ENCODE measurements around the gene OSBPL7.

The OSBPL7 gene

DNA sequence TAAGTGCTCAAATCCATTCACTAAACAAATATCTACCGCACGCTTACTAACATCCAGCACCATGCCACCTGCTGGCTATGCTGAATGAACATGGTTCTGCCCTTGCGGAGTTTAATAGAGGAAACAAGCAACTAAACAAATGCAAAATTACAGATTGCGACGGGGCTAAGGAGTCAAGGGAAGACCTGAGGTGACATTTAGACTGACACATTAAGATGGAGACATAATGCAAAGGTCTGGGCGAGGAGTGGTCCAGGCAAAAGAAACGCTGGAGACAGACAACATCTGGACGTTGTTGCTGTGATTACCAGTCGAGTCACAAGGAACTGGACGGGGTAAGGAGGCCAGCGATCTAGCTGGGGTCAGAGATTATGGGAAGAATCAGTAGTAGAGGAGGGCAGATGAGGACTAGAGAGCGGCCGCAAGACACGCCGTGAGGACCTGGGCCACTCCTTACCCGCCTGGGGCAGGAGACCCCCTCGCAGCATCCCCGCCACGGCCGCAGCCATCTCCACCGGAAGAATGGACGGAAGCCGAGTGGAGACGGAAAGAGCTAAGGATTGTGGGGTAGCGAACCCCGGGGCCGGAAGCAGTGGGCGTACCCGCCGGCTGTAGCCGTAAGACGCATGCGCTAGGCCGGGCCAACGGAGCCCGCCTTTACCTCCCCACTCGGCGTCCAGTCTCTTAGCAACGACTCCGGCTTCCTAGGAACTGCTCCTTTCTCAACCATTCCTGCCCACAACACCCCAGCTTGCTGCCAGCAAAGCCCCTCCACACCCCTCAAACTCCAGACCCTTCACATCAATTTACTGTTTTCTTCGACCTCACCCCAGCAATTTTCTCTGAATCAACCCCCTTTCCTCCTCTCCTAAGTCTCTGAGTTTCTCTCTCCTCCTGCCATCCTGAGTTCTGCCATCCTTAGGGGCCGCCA, 9.7 kb upstream of the OSBPL7 start, which contains the start of the genes LRRC46 and MRPL10 (continued):
- TF ChIP-seq, protein P1, sequence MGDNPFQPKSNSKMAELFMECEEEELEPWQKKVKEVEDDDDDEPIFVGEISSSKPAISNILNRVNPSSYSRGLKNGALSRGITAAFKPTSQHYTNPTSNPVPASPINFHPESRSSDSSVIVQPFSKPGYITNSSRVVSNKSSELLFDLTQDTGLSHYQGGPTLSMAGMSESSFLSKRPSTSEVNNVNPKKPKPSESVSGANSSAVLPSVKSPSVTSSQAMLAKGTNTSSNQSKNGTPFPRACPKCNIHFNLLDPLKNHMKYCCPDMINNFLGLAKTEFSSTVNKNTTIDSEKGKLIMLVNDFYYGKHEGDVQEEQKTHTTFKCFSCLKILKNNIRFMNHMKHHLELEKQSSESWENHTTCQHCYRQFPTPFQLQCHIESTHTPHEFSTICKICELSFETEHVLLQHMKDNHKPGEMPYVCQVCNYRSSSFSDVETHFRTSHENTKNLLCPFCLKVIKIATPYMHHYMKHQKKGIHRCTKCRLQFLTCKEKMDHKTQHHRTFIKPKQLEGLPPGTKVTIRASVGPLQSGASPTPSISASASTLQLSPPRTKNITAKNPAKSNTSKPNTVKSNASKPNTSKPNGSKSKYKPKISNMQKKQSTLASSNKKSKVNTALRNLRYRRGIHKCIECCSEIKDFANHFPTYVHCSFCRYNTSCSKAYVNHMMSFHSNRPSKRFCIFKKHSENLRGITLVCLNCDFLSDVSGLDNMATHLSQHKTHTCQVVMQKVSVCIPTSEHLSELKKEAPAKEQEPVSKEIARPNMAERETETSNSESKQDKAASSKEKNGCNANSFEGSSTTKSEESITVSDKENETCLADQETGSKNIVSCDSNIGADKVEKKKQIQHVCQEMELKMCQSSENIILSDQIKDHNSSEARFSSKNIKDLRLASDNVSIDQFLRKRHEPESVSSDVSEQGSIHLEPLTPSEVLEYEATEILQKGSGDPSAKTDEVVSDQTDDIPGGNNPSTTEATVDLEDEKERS (tag by site-specific recombination; IDR thresholded peaks at IDR 0.05) = no peak
- TF ChIP-seq, protein P2, sequence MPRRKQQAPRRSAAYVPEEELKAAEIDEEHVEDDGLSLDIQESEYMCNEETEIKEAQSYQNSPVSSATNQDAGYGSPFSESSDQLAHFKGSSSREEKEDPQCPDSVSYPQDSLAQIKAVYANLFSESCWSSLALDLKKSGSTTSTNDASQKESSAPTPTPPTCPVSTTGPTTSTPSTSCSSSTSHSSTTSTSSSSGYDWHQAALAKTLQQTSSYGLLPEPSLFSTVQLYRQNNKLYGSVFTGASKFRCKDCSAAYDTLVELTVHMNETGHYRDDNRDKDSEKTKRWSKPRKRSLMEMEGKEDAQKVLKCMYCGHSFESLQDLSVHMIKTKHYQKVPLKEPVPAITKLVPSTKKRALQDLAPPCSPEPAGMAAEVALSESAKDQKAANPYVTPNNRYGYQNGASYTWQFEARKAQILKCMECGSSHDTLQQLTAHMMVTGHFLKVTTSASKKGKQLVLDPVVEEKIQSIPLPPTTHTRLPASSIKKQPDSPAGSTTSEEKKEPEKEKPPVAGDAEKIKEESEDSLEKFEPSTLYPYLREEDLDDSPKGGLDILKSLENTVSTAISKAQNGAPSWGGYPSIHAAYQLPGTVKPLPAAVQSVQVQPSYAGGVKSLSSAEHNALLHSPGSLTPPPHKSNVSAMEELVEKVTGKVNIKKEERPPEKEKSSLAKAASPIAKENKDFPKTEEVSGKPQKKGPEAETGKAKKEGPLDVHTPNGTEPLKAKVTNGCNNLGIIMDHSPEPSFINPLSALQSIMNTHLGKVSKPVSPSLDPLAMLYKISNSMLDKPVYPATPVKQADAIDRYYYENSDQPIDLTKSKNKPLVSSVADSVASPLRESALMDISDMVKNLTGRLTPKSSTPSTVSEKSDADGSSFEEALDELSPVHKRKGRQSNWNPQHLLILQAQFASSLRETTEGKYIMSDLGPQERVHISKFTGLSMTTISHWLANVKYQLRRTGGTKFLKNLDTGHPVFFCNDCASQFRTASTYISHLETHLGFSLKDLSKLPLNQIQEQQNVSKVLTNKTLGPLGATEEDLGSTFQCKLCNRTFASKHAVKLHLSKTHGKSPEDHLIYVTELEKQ (tag by site-specific recombination; IDR thresholded peaks at IDR 0.05; ENCODE audit: borderline replicate concordance) = no peak
- TF ChIP-seq TCF7L2 (IDR thresholded peaks at IDR 0.05; ENCODE audit: borderline replicate concordance, low read depth, low read length) (no peak), KLF7 (tag by site-specific recombination; IDR thresholded peaks at IDR 0.05; ENCODE audit: borderline replicate concordance) (no peak), GFI1B (tag by site-specific recombination; IDR thresholded peaks at IDR 0.05) (no peak), ZNF791 (tag by site-specific recombination; IDR thresholded peaks at IDR 0.05) (no peak)

DNA sequence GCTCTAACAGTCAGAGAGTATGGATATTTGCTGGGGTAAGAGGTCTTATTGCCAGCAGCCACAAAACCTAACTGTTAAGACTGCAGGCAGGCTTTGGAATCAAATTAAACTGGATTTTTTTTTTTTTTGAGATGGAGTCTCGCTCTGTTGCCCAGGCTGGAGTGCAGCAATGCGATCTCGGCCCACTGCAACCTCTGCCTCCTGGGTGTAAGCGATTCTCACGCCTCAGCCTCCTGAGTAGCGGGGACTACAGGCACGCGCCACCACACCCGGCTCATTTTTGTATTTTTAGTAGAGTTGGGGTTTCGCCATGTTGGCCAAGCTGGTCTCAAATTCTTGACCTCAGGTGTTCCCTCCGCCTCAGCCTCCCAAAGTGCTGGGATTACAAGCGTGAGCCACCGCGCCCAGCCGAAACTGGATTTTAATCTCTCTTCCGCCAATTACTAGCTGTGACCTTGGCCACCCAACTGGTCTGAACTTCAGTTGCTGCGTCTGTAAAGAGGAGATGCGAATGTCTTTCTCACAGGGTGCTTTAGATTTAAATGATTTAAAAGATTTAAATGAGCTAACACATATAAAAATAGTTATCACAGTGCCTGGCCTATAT, 8.9 kb upstream of the OSBPL7 start:
- Histone ChIP-seq H3K9me3 (ENCODE audit: control insufficient read depth, insufficient read depth, low read depth, low read length) (no peaks in the 10 kb centered on the region), H3K4me1 (ENCODE audit: control insufficient read depth, insufficient read depth, low read length) (peaks cover 7% of the 10 kb centered on the region; the same call in 1 of the 2 replicates), H3K4me3 (ENCODE audit: low read depth, low read length) (peak overlapping the region; percentile 92), H3K36me3 (ENCODE audit: control insufficient read depth in 2 of 2, insufficient read depth in 1 of 2, low read length in 2 of 2) (peaks cover 20 to 39% of the 10 kb centered on the region in 2 experiments), H3K27ac (ENCODE audit: extremely low read depth, low read depth, low read length) (peak overlapping the region; percentile 21; the same call in 1 of the 2 replicates)
- ChIA-PET POLR2A (interaction anchor here (1.2 to 2.1 kb wide), 9 partner anchors 8 to 213 kb away, joined by 3 to 50 read pairs (median 7); partner anchors contain the start of genes CDK5RAP3, OSBPL7, SCRN2 and SP2), CTCF (interaction anchor here (0.7 to 2.6 kb wide), 5 partner anchors 11 to 184 kb away, joined by 3 to 21 read pairs (median 5); partner anchors contain the start of gene SCRN2)
- TF ChIP-seq ZNF530 (tag by site-specific recombination; IDR thresholded peaks at IDR 0.05; ENCODE audit: low read depth) (no peak), BCL11B (tag by site-specific recombination; IDR thresholded peaks at IDR 0.05; ENCODE audit: low read depth) (no peak), ZNF146 (tag by site-specific recombination; IDR thresholded peaks at IDR 0.05) (no peak), RBAK (tag by site-specific recombination; IDR thresholded peaks at IDR 0.05) (no peak), ZNF214 (tag by site-specific recombination; IDR thresholded peaks at IDR 0.05; ENCODE audit: borderline replicate concordance) (no peak), KLF7 (tag by site-specific recombination; IDR thresholded peaks at IDR 0.05; ENCODE audit: borderline replicate concordance) (no peak), ZNF175 (tag by site-specific recombination; IDR thresholded peaks at IDR 0.05) (no peak), ZNF37A (tag by site-specific recombination; IDR thresholded peaks at IDR 0.05) (no peak), ZNF239 (tag by site-specific recombination; IDR thresholded peaks at IDR 0.05) (no peak), ZNF433 (tag by site-specific recombination; IDR thresholded peaks at IDR 0.05; ENCODE audit: low read depth) (no peak), ZIC2 (tag by site-specific recombination; IDR thresholded peaks at IDR 0.05) (no peak), FEZF1 (tag by site-specific recombination; IDR thresholded peaks at IDR 0.05) (no peak), ZNF157 (tag by site-specific recombination; IDR thresholded peaks at IDR 0.05) (no peak), ZNF114 (tag by site-specific recombination; IDR thresholded peaks at IDR 0.05) (no peak), ZNF133 (tag by site-specific recombination; IDR thresholded peaks at IDR 0.05) (no peak)
- TF ChIP-seq, protein P3, sequence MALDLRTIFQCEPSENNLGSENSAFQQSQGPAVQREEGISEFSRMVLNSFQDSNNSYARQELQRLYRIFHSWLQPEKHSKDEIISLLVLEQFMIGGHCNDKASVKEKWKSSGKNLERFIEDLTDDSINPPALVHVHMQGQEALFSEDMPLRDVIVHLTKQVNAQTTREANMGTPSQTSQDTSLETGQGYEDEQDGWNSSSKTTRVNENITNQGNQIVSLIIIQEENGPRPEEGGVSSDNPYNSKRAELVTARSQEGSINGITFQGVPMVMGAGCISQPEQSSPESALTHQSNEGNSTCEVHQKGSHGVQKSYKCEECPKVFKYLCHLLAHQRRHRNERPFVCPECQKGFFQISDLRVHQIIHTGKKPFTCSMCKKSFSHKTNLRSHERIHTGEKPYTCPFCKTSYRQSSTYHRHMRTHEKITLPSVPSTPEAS (tag by site-specific recombination; IDR thresholded peaks at IDR 0.05) = no peak
- TF ChIP-seq, protein P4, sequence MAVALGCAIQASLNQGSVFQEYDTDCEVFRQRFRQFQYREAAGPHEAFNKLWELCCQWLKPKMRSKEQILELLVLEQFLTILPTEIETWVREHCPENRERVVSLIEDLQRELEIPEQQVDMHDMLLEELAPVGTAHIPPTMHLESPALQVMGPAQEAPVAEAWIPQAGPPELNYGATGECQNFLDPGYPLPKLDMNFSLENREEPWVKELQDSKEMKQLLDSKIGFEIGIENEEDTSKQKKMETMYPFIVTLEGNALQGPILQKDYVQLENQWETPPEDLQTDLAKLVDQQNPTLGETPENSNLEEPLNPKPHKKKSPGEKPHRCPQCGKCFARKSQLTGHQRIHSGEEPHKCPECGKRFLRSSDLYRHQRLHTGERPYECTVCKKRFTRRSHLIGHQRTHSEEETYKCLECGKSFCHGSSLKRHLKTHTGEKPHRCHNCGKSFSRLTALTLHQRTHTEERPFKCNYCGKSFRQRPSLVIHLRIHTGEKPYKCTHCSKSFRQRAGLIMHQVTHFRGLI (tag by site-specific recombination; IDR thresholded peaks at IDR 0.05) = no peak

Measured in HEK293 (cell line).